ENCODE results near the gene APLF.
"Not testable (repeated sequence)": the region's sequence is repeated elsewhere in the genome, so short reads cannot be mapped to it uniquely, and the experiment has no call there.

The APLF gene

GRCh38 chr2:68537809-68538208 is 70.4 kb downstream of the APLF start:
- DNase-seq: no peak

GRCh38 chr2:68544811-68545210 is 77.4 kb downstream of the APLF start:
- DNase-seq: no peak

- no peak for DNase-seq
Observed at GRCh38 chr2:68548396-68548795, 81.0 kb downstream of the APLF start.

- no peak for DNase-seq
Observed at GRCh38 chr2:68553098-68553497, 85.7 kb downstream of the APLF start.

GRCh38 chr2:68555425-68556206 is 88.2 kb downstream of the APLF start:
- not testable (repeated sequence) for DNase-seq

GRCh38 chr2:68556381-68556780 is 89.0 kb downstream of the APLF start:
- DNase-seq: no peak

GRCh38 chr2:68558576-68558975 is 91.2 kb downstream of the APLF start:
- no peak for DNase-seq

- no peak for DNase-seq
Observed at GRCh38 chr2:68559692-68560091, 92.3 kb downstream of the APLF start.

- peak; percentile 4 for DNase-seq
Observed at GRCh38 chr2:68560545-68560944, 93.2 kb downstream of the APLF start.

GRCh38 chr2:68561372-68561771 is 94.0 kb downstream of the APLF start:
- no peak for DNase-seq

- DNase-seq: no peak
Observed at GRCh38 chr2:68562934-68563333, 95.5 kb downstream of the APLF start.

- no peak for DNase-seq
Observed at GRCh38 chr2:68564426-68564825, 97.0 kb downstream of the APLF start.

GRCh38 chr2:68565273-68565672 is 97.9 kb downstream of the APLF start:
- peak; percentile 6 for DNase-seq

GRCh38 chr2:68565858-68566257 is 98.5 kb downstream of the APLF start:
- peak; percentile 88 for DNase-seq

- DNase-seq: peak; percentile 35
Observed at GRCh38 chr2:68566362-68566761, 99.0 kb downstream of the APLF start.

- DNase-seq: no peak
Observed at GRCh38 chr2:68568116-68568515, 100.7 kb downstream of the APLF start.

- no peak for DNase-seq
Observed at GRCh38 chr2:68569604-68570003, 102.2 kb downstream of the APLF start.

- not testable (repeated sequence) for DNase-seq
Observed at GRCh38 chr2:68570434-68570833, 103.0 kb downstream of the APLF start.

- DNase-seq: peak; percentile 11
Observed at GRCh38 chr2:68574202-68574791, 106.9 kb downstream of the APLF start.

GRCh38 chr2:68577183-68577582 is 109.8 kb downstream of the APLF start:
- DNase-seq: no peak

GRCh38 chr2:68579689-68580088 is 112.3 kb downstream of the APLF start:
- DNase-seq: no peak

- peak; percentile 8 for DNase-seq
Observed at GRCh38 chr2:68588589-68588988, 121.2 kb downstream of the APLF start.

- peak; percentile 13 for DNase-seq
Observed at GRCh38 chr2:68589963-68590362, 122.6 kb downstream of the APLF start.

GRCh38 chr2:68590702-68591101 is 123.3 kb downstream of the APLF start:
- DNase-seq: no peak

- DNase-seq: no peak
Observed at GRCh38 chr2:68591225-68591624, 123.8 kb downstream of the APLF start.
